ENCODE results near the gene PRMT1.

DNA sequence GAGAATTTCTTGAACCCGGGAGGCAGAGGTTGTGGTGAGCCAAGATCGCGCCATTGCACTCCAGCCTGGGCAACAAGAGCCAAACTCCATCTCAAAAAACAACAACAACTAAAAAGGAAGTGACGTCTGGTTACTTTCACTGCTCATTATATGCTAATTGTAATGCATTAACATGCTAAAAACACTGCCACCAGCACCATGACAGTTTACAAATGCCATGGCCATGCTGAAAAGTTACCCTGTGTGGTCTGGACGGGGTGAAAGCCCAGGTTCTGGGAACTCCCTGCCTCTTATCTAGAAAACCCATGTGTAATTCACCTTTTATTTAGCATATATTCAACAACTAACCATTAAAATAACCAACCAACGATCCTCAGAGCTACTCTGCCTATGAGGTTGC, 41.9 kb downstream of the PRMT1 start:
- no peak for TF ChIP-seq EZH2 (IDR thresholded peaks at IDR 0.05; ENCODE audit: insufficient read depth, low read length)
- TF ChIP-seq, protein P1, sequence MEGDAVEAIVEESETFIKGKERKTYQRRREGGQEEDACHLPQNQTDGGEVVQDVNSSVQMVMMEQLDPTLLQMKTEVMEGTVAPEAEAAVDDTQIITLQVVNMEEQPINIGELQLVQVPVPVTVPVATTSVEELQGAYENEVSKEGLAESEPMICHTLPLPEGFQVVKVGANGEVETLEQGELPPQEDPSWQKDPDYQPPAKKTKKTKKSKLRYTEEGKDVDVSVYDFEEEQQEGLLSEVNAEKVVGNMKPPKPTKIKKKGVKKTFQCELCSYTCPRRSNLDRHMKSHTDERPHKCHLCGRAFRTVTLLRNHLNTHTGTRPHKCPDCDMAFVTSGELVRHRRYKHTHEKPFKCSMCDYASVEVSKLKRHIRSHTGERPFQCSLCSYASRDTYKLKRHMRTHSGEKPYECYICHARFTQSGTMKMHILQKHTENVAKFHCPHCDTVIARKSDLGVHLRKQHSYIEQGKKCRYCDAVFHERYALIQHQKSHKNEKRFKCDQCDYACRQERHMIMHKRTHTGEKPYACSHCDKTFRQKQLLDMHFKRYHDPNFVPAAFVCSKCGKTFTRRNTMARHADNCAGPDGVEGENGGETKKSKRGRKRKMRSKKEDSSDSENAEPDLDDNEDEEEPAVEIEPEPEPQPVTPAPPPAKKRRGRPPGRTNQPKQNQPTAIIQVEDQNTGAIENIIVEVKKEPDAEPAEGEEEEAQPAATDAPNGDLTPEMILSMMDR (IDR thresholded peaks at IDR 0.05; ENCODE audit: insufficient read depth, low read depth, low read length): no peak

Measured in astrocyte (in vitro differentiated cells and primary cell).